Aorta (tissue), 5 donors: ENCODE results near the gene CHFR. TPM values are rescaled to one million over a fixed set of nuclear protein-coding genes. Genes with fewer than 3 reads are reported as not detected.

Source experiments
- ATAC-seq: fragments of 200-7000 bp; cut with Tn5 transposase; one replicate; pipeline ENCODE4 v1.9.1; 2022; ENCODE audit warnings: moderate library complexity; ENCODE audit not compliant: low FRiP score
- DNase-seq, 2 donors: peaks; one replicate each; pipeline ENCODE4 v3.0.0-alpha.2; 2020
- H3K27ac ChIP-seq, 2 donors: one replicate each; pipeline ENCODE4 v1.5.1; 2013; ENCODE audit warnings: low read length in 2 of 2, mild to moderate bottlenecking in 2 of 2, moderate library complexity in 2 of 2, control low read depth in 1 of 2, inconsistent platforms in 1 of 2, low read depth in 1 of 2
- H3K27me3 ChIP-seq, 2 donors: one replicate each; pipeline ENCODE4 v1.6.1; 2013; ENCODE audit warnings: control low read depth in 1 of 2, low read length in 1 of 2, mild to moderate bottlenecking in 1 of 2, moderate library complexity in 1 of 2; ENCODE audit not compliant: insufficient read depth in 2 of 2, control insufficient read depth in 1 of 2
- H3K36me3 ChIP-seq, 2 donors: one replicate each; pipeline ENCODE4 v1.6.1; 2013; ENCODE audit warnings: control low read depth in 1 of 2, low read length in 1 of 2, mild to moderate bottlenecking in 1 of 2; ENCODE audit not compliant: insufficient read depth in 2 of 2, control insufficient read depth in 1 of 2
- H3K4me1 ChIP-seq, 2 donors: one replicate each; pipeline ENCODE4 v1.6.1; 2013; ENCODE audit warnings: low read length in 2 of 2, control low read depth in 1 of 2, mild to moderate bottlenecking in 1 of 2, moderate library complexity in 1 of 2; ENCODE audit not compliant: insufficient read depth in 2 of 2, control insufficient read depth in 1 of 2
- H3K4me3 ChIP-seq, 2 donors: one replicate each; pipeline ENCODE4 v1.5.1; 2013; ENCODE audit warnings: low read length in 2 of 2, control low read depth in 1 of 2, mild to moderate bottlenecking in 1 of 2
- H3K9me3 ChIP-seq: one replicate; pipeline ENCODE4 v1.6.1; 2013; ENCODE audit warnings: mild to moderate bottlenecking, low read length; ENCODE audit not compliant: control insufficient read depth
- WGBS, 2 donors: extraction: QIAGEN DNeasy Blood & Tissue Kit; methylation state at CpG; one replicate each; pipeline ENCODE4 v1.1.7; 2013; 5-methylcytosine and 5-hydroxymethylcytosine counted together
- intact Hi-C, 2 donors: fragments of 100-400 bp; cut with DNase I; formaldehyde crosslinking; loops; one replicate each; pipeline versions ENCODE4 v1.14.2 to v1.15.0; 2022
- polyA plus RNA-seq, 2 donors: library from polyadenylated mRNA; stranded (reverse); fragments of 200-250 nt; gene quantifications; one replicate each; pipeline ENCODE4 v1.2.3, GENCODE V29; 2013
- total RNA-seq, 2 donors: library from RNA; stranded (reverse); fragmentation: NEBNext Ultra II Directional; extraction: Animal tissue kit (Norgen Biotek cat#: 25700); gene quantifications; one replicate each; pipeline ENCODE4 v1.2.1, GENCODE V29; 2021
- donor health status: healthy with polysubstance abuse.
- donor health status: Bipolar disorder and iron deficiency.
- donor health status: DM: no; HTN: no; CAD: no.
- donor health status: DM: no; HTN: no; CAD: no.
- donor health status: DM: yes; HTN: yes; CAD: no.

Gene CHFR
- total and polyA plus RNA-seq, 4 donors, result 9.1 to 58.7 (median 44.9) TPM

- ATAC-seq (no peak), DNase-seq (no peak)
- no peaks in the 10 kb centered on the region for H3K27me3 ChIP-seq
- H3K27ac ChIP-seq, result no peak overlapping the region
- H3K4me1 ChIP-seq, result no peaks in the 10 kb centered on the region
- intact Hi-C loops, result no loop called here
- H3K36me3 ChIP-seq, result no peaks in the 10 kb centered on the region
- no peak overlapping the region for H3K4me3 ChIP-seq
- H3K9me3 ChIP-seq, result no peaks in the 10 kb centered on the region
- 71 to 75% methylated on average over 11 of the region's 11 CpGs for WGBS, 2 donors
Observed at GRCh38 chr12:132831771-132832170, 55.6 kb downstream of the CHFR start.

- WGBS, 2 donors, result 3 to 4% methylated on average over 67 to 78 of the region's 78 CpGs
- peak; percentile 96 to 98 for DNase-seq
- Histone ChIP-seq H3K36me3 (peaks cover 0 to 4% of the 10 kb centered on the region in 2 donors), H3K4me1 (no peaks in the 10 kb centered on the region), H3K9me3 (no peaks in the 10 kb centered on the region), H3K4me3 (peak within 1 kb of the TSS; percentile 61 to 85), H3K27me3 (no peaks in the 10 kb centered on the region), H3K27ac (peak within 1 kb of the TSS; percentile 63 to 91)
- intact Hi-C loops, result loop anchor here in 1 of 2 donors (1.0 to 5.0 kb wide), 2 partner anchors 67 to 79 kb away; partner anchors contain the start of gene ANKLE2
- ATAC-seq, result peak; percentile 99
Observed at GRCh38 chr12:132828706-132829534, 58.5 kb downstream of the CHFR start, which contains the start of gene GOLGA3. Gene GOLGA3, minus strand, starts transcription at chr12:132828869. Its CDS starts 6,741 bp downstream, at chr12:132822128.

GRCh38 chr12:132827763-132828703 lies 59.4 kb downstream of the CHFR start:
- Histone ChIP-seq H3K27ac (peak overlapping the region in 1 of 2 donors; percentile 38), H3K4me3 (peak overlapping the region; percentile 61 to 85), H3K4me1 (no peaks in the 10 kb centered on the region), H3K27me3 (no peaks in the 10 kb centered on the region), H3K36me3 (peaks cover 0 to 4% of the 10 kb centered on the region in 2 donors), H3K9me3 (no peaks in the 10 kb centered on the region)
- intact Hi-C loops, result loop anchor here in 1 of 2 donors (5.0 kb wide), 1 partner anchor 66 kb away; the partner anchor contains the start of gene ANKLE2
- WGBS, 2 donors, result 5 to 8% methylated on average over 45 to 59 of the region's 59 CpGs
- DNase-seq (peak in 1 of 2 donors; percentile 61), ATAC-seq (peak; percentile 24)

GRCh38 chr12:132825861-132826260 lies 61.5 kb downstream of the CHFR start:
- Histone ChIP-seq H3K4me3 (no peak overlapping the region), H3K4me1 (no peaks in the 10 kb centered on the region), H3K27me3 (no peaks in the 10 kb centered on the region), H3K27ac (no peak overlapping the region), H3K9me3 (no peaks in the 10 kb centered on the region), H3K36me3 (peaks cover 0 to 4% of the 10 kb centered on the region in 2 donors)
- intact Hi-C loops, result loop anchor here in 1 of 2 donors (5.0 kb wide), 1 partner anchor 64 kb away; the partner anchor contains the start of gene ANKLE2
- 88 to 91% methylated on average over 16 of the region's 16 CpGs for WGBS, 2 donors
- DNase-seq (no peak), ATAC-seq (no peak)

GRCh38 chr12:132825089-132825488 lies 62.3 kb downstream of the CHFR start:
- ATAC-seq (no peak), DNase-seq (no peak)
- Histone ChIP-seq H3K36me3 (peaks cover 0 to 5% of the 10 kb centered on the region in 2 donors), H3K4me3 (no peak overlapping the region), H3K9me3 (no peaks in the 10 kb centered on the region), H3K4me1 (no peaks in the 10 kb centered on the region), H3K27me3 (no peaks in the 10 kb centered on the region), H3K27ac (no peak overlapping the region)
- WGBS, 2 donors, result 88 to 89% methylated on average over 18 of the region's 18 CpGs
- intact Hi-C loops, result loop anchor here in 1 of 2 donors (5.0 kb wide), 1 partner anchor 63 kb away; the partner anchor contains the start of gene ANKLE2

- intact Hi-C loops, result no loop called here
- Histone ChIP-seq H3K36me3 (peaks cover 0 to 6% of the 10 kb centered on the region in 2 donors), H3K9me3 (no peaks in the 10 kb centered on the region), H3K27me3 (no peaks in the 10 kb centered on the region), H3K4me1 (no peaks in the 10 kb centered on the region), H3K27ac (no peak overlapping the region), H3K4me3 (no peak overlapping the region)
- no peak for DNase-seq
- no peak for ATAC-seq
- WGBS, 2 donors, result 71 to 74% methylated on average over 7 of the region's 7 CpGs
Observed at GRCh38 chr12:132824053-132824452, 63.4 kb downstream of the CHFR start.

- H3K4me3 ChIP-seq, result no peak overlapping the region
- DNase-seq (no peak), ATAC-seq (no peak)
- intact Hi-C loops, result no loop called here
- no peak overlapping the region for H3K27ac ChIP-seq
- H3K27me3 ChIP-seq, result no peaks in the 10 kb centered on the region
- H3K36me3 ChIP-seq, result peaks cover 0 to 7% of the 10 kb centered on the region in 2 donors
- 81 to 82% methylated on average over 8 of the region's 8 CpGs for WGBS, 2 donors
- no peaks in the 10 kb centered on the region for H3K9me3 ChIP-seq
- H3K4me1 ChIP-seq, result no peaks in the 10 kb centered on the region
Observed at GRCh38 chr12:132818562-132818961, 68.8 kb downstream of the CHFR start.

- Histone ChIP-seq H3K4me3 (no peak overlapping the region), H3K36me3 (peaks cover 0 to 5% of the 10 kb centered on the region in 2 donors), H3K9me3 (no peaks in the 10 kb centered on the region), H3K27ac (no peak overlapping the region), H3K27me3 (no peaks in the 10 kb centered on the region), H3K4me1 (no peaks in the 10 kb centered on the region)
- WGBS, 2 donors, result 97 to 98% methylated on average over 21 of the region's 21 CpGs
- intact Hi-C loops, result no loop called here
- ATAC-seq (no peak), DNase-seq (no peak)
Observed at GRCh38 chr12:132814232-132814631, 73.2 kb downstream of the CHFR start.
